ENCODE results near the gene TIGAR.
A peak's percentile ranks its signal among the peaks of the same experiment; 100 is the strongest.

Gene TIGAR

DNA sequence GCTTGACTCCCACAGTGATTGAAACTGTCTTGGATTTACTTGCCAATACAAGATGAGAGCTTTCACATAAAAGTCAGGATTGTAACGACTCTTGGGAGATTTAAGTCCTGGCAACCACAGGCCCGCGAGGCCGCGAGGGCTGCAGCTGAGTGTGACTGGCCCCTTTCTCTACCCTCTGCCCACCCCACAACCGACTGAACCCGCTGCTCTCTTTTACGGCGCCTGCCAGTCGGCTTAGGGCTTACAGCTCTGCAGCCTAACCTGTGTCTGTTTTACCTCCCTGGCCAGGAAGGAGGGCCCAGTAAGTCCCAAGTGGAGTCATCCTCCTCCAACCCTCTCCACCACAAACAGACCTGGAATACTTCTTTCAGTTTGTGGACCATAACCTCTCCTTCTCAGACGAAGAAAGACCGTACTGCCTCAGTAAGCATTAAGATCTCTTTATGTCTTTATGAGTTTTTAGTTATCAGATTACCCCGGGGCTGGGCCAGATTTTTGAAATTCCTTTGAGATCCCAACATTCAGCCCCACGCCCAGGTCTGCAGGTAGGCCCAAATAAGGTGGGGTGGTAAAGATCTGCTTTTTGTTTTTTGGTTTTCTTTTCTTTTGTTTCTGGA lies 12.6 kb upstream of the TIGAR start:
- no peak for DNase-seq

DNA sequence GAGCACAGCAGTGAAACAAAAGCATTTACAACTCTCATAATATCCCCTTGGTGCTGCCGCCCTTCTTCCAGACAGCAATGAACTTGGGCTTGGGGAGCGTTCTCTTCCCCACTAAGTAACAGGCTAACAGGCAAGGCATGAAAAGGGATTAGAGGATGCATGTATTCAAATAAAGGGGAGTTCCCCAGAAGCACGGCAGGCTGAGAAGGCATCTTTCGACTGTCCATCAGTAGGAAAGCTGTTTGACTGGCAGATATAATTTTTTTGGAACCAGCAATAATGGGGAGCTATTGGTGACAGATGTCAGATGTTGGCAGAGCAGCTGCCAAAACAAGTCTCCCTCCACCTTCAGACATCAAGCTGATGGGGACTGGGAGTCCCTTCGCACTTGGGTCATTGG lies 9.2 kb upstream of the TIGAR start:
- DNase-seq: no peak

DNA sequence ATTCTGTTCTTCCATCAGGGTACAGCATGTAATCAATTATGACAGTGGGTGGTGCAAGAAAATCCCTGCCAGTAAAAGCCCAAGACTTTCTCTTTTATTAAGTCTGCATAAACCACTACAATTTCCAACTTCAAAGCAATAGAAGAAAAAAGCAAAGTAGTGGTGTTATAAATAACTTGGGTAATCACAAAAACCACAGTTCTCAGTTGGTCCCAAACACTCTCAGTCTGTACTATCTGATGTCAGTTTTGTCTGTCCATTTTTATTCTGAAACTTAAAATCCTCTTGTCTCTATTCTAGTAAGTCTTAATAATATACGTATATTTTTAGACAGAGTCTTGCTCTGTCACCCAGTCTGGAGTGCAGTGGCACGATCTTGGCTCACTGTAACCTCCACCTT lies 8.8 kb upstream of the TIGAR start:
- DNase-seq: no peak

DNA sequence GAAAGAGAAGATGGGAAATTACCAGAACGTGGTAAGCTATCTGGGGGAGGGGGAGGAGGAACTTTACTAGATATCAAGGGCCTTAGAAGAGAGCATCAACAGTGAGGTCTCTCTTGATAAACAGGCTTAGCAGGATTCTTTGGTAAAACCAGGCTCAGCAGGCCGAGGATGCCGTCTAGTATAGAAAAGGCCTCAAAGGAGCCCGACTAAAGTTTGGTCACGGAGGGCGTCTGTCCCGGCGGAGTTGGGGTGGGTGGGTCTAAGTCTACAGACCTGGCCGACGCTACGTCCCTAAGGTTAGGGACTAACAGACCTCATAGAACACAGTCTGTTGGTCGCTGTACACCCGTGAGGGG lies 538 bp upstream of the TIGAR start:
- no peak for DNase-seq

DNA sequence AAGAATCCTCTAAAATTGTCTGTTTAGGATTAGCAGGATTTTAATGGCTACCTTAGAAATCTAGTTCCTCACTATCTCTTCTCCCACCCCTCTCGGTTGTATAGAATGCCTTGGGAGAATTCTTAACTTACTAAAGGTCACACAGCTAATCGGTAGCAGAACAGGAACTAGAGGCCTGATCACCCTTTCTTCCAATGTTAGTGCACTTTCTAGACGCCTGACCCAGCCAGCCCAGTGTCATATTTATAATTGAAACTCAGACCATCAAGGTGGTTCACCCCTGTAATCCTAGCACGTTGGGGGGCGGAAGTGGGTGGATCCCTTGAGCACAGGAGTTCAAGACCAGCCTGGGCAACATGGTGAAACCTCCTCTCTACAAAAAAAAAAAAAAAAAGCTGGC lies 1.7 kb downstream of the TIGAR start:
- no peak for DNase-seq

DNA sequence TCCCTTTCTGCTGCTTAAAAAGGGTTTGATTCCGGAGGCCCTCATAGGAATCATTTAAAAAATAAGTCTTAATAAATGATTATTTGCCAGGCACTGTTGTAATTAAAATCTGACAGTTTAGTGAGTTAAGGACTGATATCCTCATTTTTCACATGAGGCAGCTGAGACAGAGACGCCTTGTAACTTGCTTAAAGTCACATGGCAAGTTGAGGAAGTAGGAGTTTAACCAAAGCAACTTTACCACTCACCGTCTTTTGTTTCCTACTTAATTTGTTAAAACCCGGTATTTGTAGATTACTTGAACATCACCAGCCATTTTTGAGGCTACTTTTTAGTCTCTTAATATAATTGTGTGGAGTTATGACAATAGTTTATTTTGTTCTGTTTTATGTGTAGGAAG lies 2.4 kb downstream of the TIGAR start:
- DNase-seq: no peak

DNA sequence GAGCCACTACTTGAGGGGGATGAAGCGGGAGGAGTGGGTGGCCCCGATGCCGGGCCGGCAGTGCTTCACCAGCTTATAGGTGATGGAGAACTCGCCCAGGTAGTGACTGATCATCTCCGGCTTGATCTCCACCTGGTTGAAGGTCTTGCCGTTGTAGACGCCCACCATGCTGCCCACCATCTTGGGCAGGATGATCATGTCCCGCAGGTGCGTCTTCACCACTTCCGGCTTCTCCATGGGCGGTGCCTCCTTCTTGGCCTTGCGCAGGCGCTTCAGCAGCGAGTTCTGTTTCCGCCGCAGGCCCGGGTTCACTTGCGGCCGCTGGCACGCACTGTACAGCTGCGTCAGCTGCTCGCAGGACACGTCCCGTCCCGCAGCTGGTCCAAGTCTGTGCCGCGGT lies 3.4 kb downstream of the TIGAR start:
- DNase-seq: no peak

DNA sequence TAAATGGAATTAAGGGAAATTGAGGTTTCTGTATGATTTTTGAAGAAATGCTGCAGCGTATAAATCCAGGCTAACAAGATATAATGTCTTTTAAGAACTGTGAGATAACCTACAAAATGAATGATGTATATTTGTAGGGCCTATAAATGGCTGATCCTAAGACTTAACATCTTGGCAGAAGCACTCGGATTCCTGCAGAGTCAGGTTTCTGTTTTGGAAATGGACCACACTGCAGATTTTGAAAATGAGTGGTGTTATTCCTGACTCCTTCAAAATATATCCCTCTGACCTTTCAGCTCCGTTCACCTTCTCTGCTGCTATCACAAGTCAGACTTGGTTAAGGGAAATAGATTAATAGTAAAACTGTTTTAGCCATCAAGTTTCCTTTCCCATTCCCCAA lies 5.0 kb downstream of the TIGAR start:
- DNase-seq: no peak

DNA sequence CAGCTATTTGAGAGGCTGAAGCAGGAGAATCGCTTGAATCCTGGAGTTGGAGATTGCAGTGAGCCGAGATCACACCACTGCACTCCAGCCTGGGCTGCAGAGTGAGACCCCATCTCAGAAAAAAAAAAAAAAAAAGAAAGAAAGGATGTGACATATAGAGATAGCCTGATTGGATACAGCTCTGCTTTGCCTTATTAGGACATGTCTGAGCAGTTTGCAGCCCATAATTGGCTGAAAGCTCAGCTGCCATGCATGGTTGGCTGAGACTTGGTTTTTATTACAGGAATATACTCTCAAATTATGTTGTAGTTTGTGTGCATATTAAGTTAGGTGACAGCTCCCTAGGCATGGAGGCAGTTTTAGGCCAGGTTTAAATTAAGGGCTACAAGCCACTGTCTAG lies 6.3 kb downstream of the TIGAR start:
- no peak for DNase-seq

DNA sequence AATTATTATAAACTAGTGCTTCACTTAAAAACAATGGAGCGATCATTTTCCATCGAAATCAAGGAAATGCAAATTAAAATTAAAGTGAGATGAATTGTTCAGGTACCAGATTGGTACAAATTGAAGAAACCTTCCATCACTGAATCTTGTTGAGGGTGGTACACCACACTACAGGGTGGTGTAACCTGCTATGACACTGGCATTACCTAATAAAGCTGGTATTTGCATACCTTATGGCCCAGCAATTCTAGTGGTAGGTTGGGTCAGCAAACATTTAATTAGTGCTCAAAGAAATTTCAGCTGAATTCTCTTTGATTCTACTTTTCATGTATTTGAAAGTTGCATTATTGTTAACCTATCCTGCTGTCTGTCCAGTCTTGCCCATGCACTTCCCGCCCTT lies 9.2 kb downstream of the TIGAR start:
- no peak for DNase-seq

DNA sequence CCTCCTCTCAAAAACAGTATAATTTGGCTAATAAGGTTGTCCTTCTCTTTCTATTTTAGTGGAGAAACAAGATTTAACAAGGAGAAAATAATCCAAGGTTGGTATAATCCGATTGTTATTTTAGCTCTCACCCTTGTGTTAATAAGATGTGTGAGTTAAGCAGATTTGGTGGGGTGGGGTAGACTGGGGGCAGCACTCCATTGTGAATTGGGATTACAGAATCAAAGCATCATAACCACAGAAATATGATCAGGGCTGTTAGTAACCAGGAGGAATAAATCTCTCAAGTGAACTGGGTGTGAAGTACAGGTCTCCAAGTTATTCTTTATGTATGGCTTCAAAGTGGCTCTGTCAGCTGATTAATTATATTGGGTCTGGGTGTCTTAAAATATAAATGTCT lies 10.2 kb downstream of the TIGAR start:
- DNase-seq: no peak

DNA sequence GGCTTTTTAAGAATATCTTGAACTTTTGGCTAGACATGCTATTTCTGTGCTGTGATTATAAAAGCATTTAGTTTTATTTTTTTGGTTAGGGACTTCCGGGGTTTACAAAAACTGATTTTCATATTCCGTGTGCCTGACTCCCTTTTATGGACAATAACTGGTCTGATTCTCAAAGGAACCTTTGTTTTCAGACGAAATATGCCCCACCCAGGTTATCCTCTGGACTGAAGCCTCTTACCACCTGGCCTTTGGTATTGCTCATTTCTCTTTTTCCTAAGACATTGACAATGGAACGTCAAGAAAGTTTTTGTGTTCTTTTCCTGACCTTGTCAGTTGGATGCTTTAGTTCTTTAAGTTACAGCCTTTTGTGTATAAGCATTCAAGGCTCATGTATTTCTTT lies 10.8 kb downstream of the TIGAR start:
- DNase-seq: no peak

DNA sequence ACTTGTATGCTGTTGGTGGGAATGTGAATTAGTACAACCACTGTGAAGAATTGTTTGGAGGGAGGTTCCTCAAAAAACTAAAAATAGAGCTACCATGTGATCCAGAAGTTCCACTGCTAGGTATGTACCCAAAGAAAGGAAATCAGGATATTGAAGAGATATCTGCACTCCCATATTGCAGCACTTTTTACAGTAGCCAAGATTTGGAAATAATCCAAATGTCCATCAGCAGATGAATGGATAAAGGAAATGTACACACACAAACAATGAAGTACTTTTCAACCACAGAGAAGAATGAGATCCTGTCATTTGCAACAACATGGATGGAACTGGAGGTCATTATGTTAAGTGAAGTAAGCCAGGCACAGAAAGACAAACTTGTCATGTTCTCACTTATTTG lies 25.9 kb downstream of the TIGAR start:
- DNase-seq: no peak

DNA sequence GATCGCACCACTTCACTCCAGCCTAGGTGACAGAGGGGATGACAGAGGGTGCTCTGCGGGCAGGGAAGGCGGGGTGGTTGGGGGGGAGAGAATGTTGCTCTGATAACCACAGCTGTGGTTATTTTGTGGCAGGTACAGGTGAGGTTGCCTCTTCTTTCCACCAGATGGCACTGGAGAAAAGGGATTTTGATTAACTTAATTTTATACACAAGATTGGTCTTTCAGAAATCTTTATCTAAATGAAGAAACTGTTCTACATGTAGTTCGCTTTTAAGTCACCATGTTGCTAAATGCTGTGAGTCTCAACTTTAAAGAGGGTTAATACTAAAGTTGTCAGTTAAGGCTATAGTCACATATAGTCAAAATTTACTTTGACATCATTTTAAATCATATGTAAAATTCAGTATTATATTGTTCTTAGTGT lies 32.8 kb downstream of the TIGAR start:
- peak; percentile 50 for DNase-seq

DNA sequence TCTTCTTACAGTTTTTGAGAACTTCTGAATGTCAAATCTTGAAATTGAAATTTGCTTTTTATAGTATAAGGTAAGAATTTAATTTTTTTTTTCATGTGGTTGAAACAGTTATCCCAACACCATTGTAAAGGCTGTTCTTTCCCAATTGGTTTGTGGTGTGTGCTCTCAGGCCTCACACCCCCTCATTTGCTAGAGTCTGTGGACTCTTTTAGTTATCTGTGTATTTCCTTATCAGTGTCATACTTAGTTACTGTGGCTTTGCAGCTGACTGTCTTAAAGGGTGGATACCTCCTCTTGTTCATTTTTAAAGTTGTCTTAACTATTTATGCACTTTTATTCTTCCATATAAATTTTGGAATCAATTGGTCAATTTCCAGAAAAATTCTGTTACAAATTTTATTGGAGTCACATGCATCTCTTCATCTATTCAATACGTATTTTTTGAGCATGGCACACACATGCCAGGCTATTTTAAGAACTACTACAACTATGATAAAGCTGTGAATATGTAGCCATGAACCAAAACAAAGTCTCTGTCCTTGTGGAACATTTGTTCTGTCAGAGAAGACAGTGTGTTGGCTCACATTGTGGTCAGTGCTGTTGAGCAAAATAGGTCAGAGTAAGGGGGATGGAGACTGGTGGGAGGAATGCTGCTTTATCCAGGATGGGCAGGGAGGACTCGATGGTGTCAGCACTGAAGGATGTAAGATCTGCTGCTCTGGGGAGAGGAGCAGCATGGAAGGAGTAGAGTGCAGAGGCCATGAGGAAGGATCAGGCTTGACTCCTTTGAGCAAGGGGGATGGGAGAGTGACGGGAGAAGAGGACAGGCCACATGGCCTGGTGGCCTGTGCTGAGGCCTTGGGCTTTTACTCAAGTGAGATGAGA lies 34.4 kb downstream of the TIGAR start:
- DNase-seq: peak; percentile 69

DNA sequence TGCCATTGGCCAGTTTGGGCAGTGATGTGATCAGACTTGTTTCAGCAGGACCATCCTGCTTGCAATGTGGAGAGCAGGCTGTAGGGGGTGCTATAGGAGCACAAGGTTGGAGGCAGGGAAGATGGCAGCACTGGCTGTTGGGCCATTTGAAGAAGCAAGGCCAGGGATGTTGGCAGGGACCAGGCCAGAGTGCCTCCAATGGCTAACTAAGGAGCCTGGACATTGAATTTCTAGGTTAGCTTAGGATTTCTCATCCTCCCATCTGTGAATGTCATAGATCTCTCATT lies 35.0 kb downstream of the TIGAR start:
- peak; percentile 63 for DNase-seq

DNA sequence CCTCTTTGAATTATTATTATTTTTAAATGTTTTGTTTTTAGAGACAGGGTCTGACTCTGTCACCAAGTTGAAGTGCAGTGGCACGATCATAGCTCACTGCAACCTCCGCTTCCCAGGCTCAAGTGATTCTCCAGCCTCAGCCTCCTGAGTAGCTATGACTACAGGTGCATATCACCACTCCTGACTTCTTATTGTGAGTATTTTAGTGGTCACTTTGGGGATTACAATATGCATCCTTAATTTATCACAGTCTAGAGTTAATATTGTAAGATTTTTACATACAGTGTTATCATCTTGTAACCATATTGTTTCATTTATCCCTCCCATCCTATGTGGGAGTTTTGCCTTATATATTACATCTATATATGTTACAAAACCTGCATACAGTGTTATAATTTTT lies 45.1 kb downstream of the TIGAR start:
- no peak for DNase-seq

DNA sequence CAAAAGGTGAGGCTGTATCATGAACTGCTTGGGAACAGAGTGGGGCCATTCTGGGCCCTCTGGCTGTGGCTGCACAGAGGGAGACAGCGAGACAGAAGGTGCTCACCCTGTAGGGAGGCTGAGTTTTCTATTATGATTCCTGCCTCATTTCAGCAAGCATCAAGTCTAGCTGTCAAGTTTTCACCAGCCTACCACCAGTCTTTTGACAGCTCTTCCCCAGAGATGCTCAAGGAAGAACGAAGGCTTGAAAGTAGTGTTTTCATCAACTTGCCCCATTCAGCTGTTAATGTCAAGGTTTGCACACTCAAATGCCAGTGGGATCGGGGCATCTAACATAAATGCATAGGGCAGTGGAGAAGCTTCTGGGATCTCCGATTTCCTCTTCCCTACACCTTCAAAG lies 48.5 kb downstream of the TIGAR start:
- DNase-seq: no peak

DNA sequence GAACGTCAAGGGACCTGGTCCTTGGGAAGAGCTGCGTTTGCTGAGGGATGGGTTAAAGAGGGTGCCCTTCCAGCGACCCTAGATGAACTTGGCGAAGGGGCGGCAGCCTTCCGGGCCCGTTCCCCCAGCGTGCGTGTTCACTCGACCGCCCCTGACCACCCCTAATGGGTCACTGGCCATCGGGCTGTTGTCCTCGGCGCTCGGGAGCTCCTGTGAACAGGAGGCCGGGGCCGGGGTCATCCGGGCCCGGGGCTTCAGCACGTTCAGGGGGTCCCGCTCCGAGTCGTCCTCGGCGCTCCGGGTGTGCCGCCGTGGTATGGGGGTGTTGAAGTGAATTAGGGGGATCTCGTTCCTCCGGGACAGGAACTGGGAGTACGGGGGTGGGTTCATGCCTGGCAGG lies 49.3 kb downstream of the TIGAR start:
- no peak for DNase-seq

DNA sequence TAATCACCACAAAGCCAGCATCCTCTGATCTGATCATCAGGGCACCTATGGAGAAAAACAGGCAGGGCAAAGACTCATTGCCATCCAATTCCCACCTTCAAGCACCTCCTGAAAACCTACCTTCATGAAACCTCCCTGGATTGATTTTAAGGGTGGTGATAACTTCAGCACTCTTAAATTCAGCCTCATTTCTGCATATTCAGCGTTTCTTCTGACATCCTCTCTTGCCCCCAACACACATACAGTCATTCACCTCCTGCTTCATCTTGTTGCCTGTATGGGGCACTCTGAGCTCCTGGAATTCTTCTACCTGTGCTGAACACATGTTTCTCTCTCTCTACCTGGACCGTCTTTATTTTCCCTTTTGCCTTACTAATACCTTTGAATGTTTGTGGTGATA lies 51.6 kb downstream of the TIGAR start:
- no peak for DNase-seq

DNA sequence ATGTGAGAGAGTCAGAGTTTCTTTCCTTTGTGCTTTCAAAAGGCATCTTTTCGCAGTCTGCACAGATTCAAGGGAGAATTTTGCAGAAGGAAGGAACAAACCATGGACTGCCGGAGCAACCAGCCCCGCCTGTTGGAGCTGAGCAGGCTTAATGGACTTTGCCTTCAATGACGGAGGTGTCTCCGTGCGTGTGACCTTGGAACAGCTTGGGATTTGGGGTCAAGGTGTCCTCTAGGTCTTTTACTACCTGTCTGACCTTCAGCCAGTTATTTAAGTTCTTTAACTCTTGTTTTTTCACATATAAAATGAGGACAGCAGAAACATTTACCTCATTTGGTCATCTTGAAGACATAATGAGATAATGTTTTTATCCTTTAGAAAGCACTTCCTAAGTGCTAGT lies 54.4 kb downstream of the TIGAR start:
- no peak for DNase-seq

DNA sequence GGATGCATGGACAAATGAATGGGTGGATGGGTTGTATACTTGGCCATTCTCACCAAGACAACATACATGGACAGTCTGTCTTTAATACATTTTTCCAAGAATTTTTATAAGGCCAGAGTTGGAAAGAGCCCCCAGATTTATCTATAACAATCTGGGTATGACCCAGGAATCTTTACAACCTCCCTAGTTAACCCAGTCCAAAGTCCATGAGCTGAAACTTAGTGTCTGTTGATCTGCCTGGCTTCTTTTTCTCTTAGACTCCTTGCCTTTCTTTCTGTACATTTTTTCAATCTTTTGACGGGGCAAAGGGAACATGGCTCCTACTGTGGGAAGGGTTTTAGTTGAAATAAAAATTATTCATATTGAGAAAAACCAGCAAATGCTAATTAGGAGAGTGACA lies 57.8 kb downstream of the TIGAR start:
- no peak for DNase-seq

DNA sequence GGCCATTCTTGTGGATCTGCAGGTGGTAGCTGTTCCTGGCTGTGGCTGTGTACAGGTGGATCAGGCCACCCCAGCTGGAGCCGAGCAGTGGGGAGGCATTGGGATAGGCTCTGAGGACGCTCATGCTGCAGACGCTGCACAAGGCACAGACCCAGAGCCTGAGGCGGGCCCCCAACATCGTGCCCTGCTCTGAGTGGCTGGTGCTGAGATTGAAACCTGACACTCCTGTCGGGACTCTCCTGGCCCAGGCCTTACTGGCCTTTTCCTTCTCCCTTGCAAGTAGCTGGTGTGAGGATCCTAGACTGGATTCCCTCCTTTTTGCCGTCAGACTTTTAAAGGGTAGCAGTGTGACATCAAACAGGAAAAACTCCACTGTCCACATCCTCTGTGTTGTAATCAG lies 58.4 kb downstream of the TIGAR start, which contains the start of gene FGF23:
Gene FGF23 (minus strand): TSS at position 308 of the 400 bp plus-strand sequence. CDS start 130 bp downstream, at position 178.
- no peak for DNase-seq

DNA sequence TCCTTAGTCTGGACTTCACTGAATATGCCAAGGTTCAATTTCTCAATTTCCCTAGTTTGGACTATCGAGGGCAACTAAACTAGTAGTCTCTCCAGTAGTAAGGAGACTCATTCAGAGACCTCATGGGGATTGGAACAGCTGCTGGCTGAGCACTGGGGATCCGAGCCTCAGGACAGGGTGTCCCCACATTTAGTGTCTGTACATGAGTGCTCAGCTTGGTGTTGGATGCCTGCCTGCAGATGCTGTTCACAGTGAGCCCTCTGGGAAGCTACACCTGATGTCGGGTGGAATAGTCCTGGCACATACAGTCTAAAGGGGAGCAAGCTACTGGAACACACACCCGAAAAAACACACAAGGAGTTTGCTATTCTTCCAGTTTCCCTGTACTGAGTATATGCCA lies 59.3 kb downstream of the TIGAR start:
- no peak for DNase-seq

DNA sequence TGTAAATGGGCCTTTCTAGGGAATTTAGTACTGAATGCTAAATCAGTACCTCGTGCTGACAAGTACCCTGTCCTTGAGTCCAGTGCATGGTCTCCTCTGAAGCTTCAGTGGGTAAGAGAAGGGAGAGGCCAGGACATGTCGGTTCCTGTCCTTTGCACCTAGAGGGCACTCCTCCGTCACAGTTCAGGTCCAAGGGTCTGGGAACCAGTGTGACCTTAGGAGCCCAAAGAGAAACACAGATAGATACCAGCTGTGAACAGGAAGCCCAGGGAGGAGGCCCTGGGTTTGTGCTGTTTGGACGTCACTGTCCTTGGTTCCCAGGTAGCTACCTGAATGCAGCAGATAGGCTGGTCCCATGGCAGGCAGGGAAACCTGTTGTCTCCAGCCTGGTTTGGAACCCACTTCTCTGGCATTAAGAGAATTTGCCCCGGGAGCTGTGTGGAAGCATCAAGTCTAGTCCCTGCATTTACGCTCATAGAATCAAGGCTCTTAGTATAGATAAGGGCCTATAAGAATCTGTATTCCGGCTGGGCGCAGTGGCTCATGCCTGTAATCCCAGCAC lies 62.4 kb downstream of the TIGAR start:
- DNase-seq: peak; percentile 28
